Colonic mucosa (tissue), 4 donors: ENCODE results near the gene FAM107B. TPM values are rescaled to one million over a fixed set of nuclear protein-coding genes. Genes with fewer than 3 reads are reported as not detected.

ENCODE experiments used
- DNase-seq: peaks from one replicate; pipeline ENCODE4 v3.0.0-alpha.2; 2020
- H3K27ac ChIP-seq: fragments of 200-600 bp; one replicate; pipeline ENCODE4 v1.8.0; 2021
- H3K27me3 ChIP-seq: fragments of 200-600 bp; one replicate; pipeline ENCODE4 v1.8.0; 2021
- H3K36me3 ChIP-seq: fragments of 200-600 bp; one replicate; pipeline ENCODE4 v1.8.0; 2021
- H3K4me1 ChIP-seq: fragments of 200-600 bp; one replicate; pipeline ENCODE4 v1.8.0; 2021; ENCODE audit warnings: mild to moderate bottlenecking
- H3K4me3 ChIP-seq: fragments of 200-600 bp; one replicate; pipeline ENCODE4 v1.8.0; 2021
- H3K9ac ChIP-seq, 2 donors: one replicate each; pipeline ENCODE4 v1.7.0; 2013; ENCODE audit warnings: control low read depth in 2 of 2, low read depth in 2 of 2, low read length in 2 of 2
- H3K9me3 ChIP-seq: fragments of 200-600 bp; one replicate; pipeline ENCODE4 v1.8.0; 2021
- CTCF ChIP-seq: fragments of 200-600 bp; IDR thresholded peaks from one replicate; pipeline ENCODE4 v1.8.0; 2022; ENCODE audit warnings: antibody characterized with exemption, mild to moderate bottlenecking
- intact Hi-C: fragments of 100-400 bp; cut with DNase I; formaldehyde crosslinking; loops from one replicate; pipeline ENCODE4 v1.14.1; 2022
- total RNA-seq, 2 donors: library from RNA; stranded (reverse); fragmentation: NEBNext Ultra II Directional in 1 of 2; extraction: Animal tissue kit (Norgen Biotek cat#: 25700) in 1 of 2; gene quantifications; one replicate each; pipeline ENCODE4 v1.2.1, GENCODE V29; 2021
- donor health status: healthy.
- donor health status: DM: no; HTN: no; CAD: no.
- donor health status: DM: no; HTN: no; CAD: no.

FAM107B gene
- total RNA-seq, 2 donors from 2014 or later, result 36.3 to 71.5 TPM

GRCh38 chr10:14555807-14556206, 218.9 kb downstream of the FAM107B start:
- intact Hi-C loops, result no loop called here
- H3K4me3 ChIP-seq, result no peak overlapping the region
- no peak overlapping the region for H3K27ac ChIP-seq
- peak overlapping the region in 1 of 2 donors; percentile 29 for H3K9ac ChIP-seq
- no peaks in the 10 kb centered on the region for H3K9me3 ChIP-seq
- no peak for DNase-seq
- no peaks in the 10 kb centered on the region for H3K36me3 ChIP-seq
- TF ChIP-seq CTCF, result no peak
- H3K4me1 ChIP-seq, result peaks cover 17% of the 10 kb centered on the region
- H3K27me3 ChIP-seq, result no peaks in the 10 kb centered on the region

GRCh38 chr10:14554491-14555205, 220.0 kb downstream of the FAM107B start:
- Histone ChIP-seq H3K27ac (peak overlapping the region; percentile 68), H3K27me3 (no peaks in the 10 kb centered on the region), H3K4me3 (no peak overlapping the region), H3K9ac (no peak overlapping the region), H3K36me3 (no peaks in the 10 kb centered on the region), H3K9me3 (no peaks in the 10 kb centered on the region), H3K4me1 (peaks cover 17% of the 10 kb centered on the region)
- intact Hi-C loops, result no loop called here
- no peak for TF ChIP-seq CTCF
- no peak for DNase-seq

- Histone ChIP-seq H3K27ac (peak overlapping the region; percentile 68), H3K9me3 (no peaks in the 10 kb centered on the region), H3K4me1 (peaks cover 17% of the 10 kb centered on the region), H3K27me3 (no peaks in the 10 kb centered on the region), H3K9ac (peak overlapping the region in 1 of 2 donors; percentile 26), H3K36me3 (no peaks in the 10 kb centered on the region), H3K4me3 (no peak overlapping the region)
- peak; percentile 50 for DNase-seq
- TF ChIP-seq CTCF, result no peak
- intact Hi-C loops, result no loop called here
Measured at GRCh38 chr10:14554091-14554490, 220.6 kb downstream of the FAM107B start.

GRCh38 chr10:14553448-14553847, 221.2 kb downstream of the FAM107B start:
- no peaks in the 10 kb centered on the region for H3K9me3 ChIP-seq
- peaks cover 17% of the 10 kb centered on the region for H3K4me1 ChIP-seq
- H3K27ac ChIP-seq, result peak overlapping the region; percentile 68
- H3K9ac ChIP-seq, result no peak overlapping the region
- H3K36me3 ChIP-seq, result no peaks in the 10 kb centered on the region
- intact Hi-C loops, result no loop called here
- TF ChIP-seq CTCF, result no peak
- H3K27me3 ChIP-seq, result no peaks in the 10 kb centered on the region
- H3K4me3 ChIP-seq, result no peak overlapping the region
- DNase-seq, result no peak

GRCh38 chr10:14552015-14552414, 222.7 kb downstream of the FAM107B start:
- no peak for TF ChIP-seq CTCF
- intact Hi-C loops, result no loop called here
- H3K36me3 ChIP-seq, result no peaks in the 10 kb centered on the region
- DNase-seq, result no peak
- H3K27me3 ChIP-seq, result no peaks in the 10 kb centered on the region
- no peaks in the 10 kb centered on the region for H3K9me3 ChIP-seq
- no peak overlapping the region for H3K4me3 ChIP-seq
- peaks cover 17% of the 10 kb centered on the region for H3K4me1 ChIP-seq
- no peak overlapping the region for H3K9ac ChIP-seq
- H3K27ac ChIP-seq, result peak overlapping the region; percentile 66
